Esophagus muscularis mucosa (tissue), 4 donors: Measurements from ENCODE around the gene CFB.

ENCODE experiments used
- EP300 ChIP-seq: sonication (generic); formaldehyde crosslinking; IDR thresholded peaks from one replicate; pipeline ENCODE4 v1.6.1; 2017; ENCODE audit warnings: antibody characterized with exemption
- POLR2A ChIP-seq: fragments of 450-650 bp; IDR thresholded peaks from one replicate; pipeline ENCODE4 v1.6.1; 2017; ENCODE audit warnings: antibody characterized with exemption, moderate library complexity, mild to moderate bottlenecking, low read depth
- POLR2AphosphoS5 ChIP-seq, 2 donors: sonication (generic); formaldehyde crosslinking; IDR thresholded peaks; one replicate each; pipeline ENCODE4 v1.6.1; 2017; ENCODE audit warnings: antibody characterized with exemption in 2 of 2
- TF ChIP-seq, protein P1 (sequence below), 3 experiments: fragments of 200-600 bp in 2 of 3; fragments of 450-650 bp in 1 of 3; sonication (generic) in 2 of 3; IDR thresholded peaks; one replicate each; pipeline ENCODE4 v1.5.1; 2017 to 2019; ENCODE audit warnings: antibody characterized with exemption in 3 of 3, mild to moderate bottlenecking in 2 of 3, moderate library complexity in 1 of 3

DNA sequence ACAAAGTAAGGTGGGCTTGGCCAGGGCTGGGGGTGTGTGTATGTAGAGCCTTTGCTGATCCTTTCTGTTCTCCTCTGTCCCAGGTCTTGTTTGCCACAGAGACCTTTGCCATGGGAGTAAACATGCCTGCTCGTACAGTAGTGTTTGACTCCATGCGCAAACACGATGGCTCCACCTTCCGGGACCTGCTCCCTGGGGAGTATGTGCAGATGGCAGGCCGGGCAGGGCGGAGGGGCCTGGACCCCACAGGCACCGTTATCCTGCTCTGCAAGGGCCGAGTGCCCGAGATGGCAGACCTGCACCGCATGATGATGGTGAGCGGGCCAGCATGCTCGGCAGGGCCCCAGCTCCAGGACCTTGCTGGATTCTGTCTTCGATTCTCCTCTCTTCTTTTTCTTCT, 19.8 kb downstream of the CFB start:
- TF ChIP-seq, protein P1, sequence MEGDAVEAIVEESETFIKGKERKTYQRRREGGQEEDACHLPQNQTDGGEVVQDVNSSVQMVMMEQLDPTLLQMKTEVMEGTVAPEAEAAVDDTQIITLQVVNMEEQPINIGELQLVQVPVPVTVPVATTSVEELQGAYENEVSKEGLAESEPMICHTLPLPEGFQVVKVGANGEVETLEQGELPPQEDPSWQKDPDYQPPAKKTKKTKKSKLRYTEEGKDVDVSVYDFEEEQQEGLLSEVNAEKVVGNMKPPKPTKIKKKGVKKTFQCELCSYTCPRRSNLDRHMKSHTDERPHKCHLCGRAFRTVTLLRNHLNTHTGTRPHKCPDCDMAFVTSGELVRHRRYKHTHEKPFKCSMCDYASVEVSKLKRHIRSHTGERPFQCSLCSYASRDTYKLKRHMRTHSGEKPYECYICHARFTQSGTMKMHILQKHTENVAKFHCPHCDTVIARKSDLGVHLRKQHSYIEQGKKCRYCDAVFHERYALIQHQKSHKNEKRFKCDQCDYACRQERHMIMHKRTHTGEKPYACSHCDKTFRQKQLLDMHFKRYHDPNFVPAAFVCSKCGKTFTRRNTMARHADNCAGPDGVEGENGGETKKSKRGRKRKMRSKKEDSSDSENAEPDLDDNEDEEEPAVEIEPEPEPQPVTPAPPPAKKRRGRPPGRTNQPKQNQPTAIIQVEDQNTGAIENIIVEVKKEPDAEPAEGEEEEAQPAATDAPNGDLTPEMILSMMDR (IDR thresholded peaks at IDR 0.05): no peak
- TF ChIP-seq POLR2A: no peak
- no peak for TF ChIP-seq POLR2AphosphoS5 (IDR thresholded peaks at IDR 0.05)
- no peak for TF ChIP-seq EP300
